SK-N-MC (cell line): Measurements from ENCODE around the gene STARD10.
A peak's percentile ranks its signal among the peaks of the same experiment; 100 is the strongest.

Experiments
- DNase-seq: peaks from one replicate; pipeline ENCODE4 v3.0.0-alpha.2; 2011; ENCODE audit warnings: low read depth, low spot score
- H3K27ac ChIP-seq: fragments of 200-600 bp; sonication (generic); 2 replicates; pipeline ENCODE4 v1.5.1; 2016; ENCODE audit warnings: mixed run types
- H3K36me3 ChIP-seq: fragments of 200-600 bp; sonication (generic); 2 replicates; pipeline ENCODE4 v1.6.1; 2017; ENCODE audit warnings: antibody characterized with exemption, low read length, mixed read lengths; ENCODE audit not compliant: insufficient read depth
- H3K4me3 ChIP-seq: fragments of 200-600 bp; sonication (generic); 2 replicates; pipeline ENCODE4 v1.5.1; 2016
- H3K9ac ChIP-seq: fragments of 200-600 bp; sonication (generic); 2 replicates; pipeline ENCODE4 v1.8.0; 2017; ENCODE audit warnings: mixed run types, mixed read lengths; ENCODE audit not compliant: insufficient read length
- H3K9me3 ChIP-seq: fragments of 200-600 bp; sonication (generic); 2 replicates; pipeline ENCODE4 v1.6.1; 2017; ENCODE audit warnings: low read depth, mild to moderate bottlenecking, antibody characterized with exemption, low read length, moderate library complexity, mixed read lengths
- EZH2 ChIP-seq: fragments of 200-600 bp; sonication (generic); IDR thresholded peaks from one replicate; pipeline ENCODE4 v1.6.1; 2017; ENCODE audit warnings: antibody characterized with exemption
- FOXP2 ChIP-seq: optimal IDR thresholded peaks from 2 replicates; pipeline ENCODE3; 2011; ENCODE audit warnings: mild to moderate bottlenecking, moderate library complexity; ENCODE audit not compliant: insufficient read depth; ENCODE audit errors: extremely low read length, control extremely low read depth
- POLR2AphosphoS5 ChIP-seq: IDR thresholded peaks from 2 replicates; pipeline ENCODE4 v1.6.1; 2012; ENCODE audit warnings: mild to moderate bottlenecking, low read depth, low read length, borderline replicate concordance

The STARD10 gene

GRCh38 chr11:72738199-72739141, 55.4 kb downstream of the STARD10 start:
- H3K36me3 ChIP-seq, result no peaks in the 10 kb centered on the region
- TF ChIP-seq EZH2, result no peak
- H3K9me3 ChIP-seq, result no peaks in the 10 kb centered on the region
- H3K27ac ChIP-seq, result no peak overlapping the region
- H3K4me3 ChIP-seq, result no peak overlapping the region
- no peak overlapping the region for H3K9ac ChIP-seq
- no peak for DNase-seq

- H3K9me3 ChIP-seq, result no peaks in the 10 kb centered on the region
- DNase-seq, result no peak
- H3K36me3 ChIP-seq, result no peaks in the 10 kb centered on the region
- TF ChIP-seq POLR2AphosphoS5 (no peak), EZH2 (no peak), FOXP2 (no peak)
- H3K9ac ChIP-seq, result no peak overlapping the region
- no peak overlapping the region for H3K4me3 ChIP-seq
- no peak overlapping the region for H3K27ac ChIP-seq
Measured at GRCh38 chr11:72737336-72737735, 56.5 kb downstream of the STARD10 start.

- no peak overlapping the region for H3K4me3 ChIP-seq
Measured at GRCh38 chr11:72736452-72737069, 57.3 kb downstream of the STARD10 start.

DNA sequence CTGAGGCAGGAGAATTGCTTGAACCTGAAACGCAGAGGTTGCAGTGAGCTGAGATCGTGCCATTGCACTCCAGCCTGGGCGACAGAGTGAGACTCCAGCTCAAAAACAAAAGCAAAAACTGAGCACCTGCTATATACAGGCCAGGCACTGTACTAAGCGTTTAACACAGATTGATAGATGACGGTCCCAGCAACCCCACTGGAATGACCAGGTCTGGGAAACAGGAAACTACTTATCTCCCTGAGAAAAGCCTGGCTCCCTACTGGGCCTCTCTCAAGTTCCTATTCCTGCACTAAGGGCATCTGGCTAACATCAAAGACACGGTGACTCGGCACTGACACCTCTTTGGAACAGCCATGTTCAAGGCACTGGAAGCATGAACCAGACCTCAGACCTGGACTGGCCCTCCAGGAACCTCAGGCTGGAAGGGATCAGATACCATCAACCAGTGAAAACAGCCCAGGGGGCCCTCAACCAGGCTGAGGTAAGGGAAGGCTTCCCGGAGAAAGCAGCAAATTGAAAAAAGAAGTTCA, 58.3 kb downstream of the STARD10 start:
- Histone ChIP-seq H3K9me3 (no peaks in the 10 kb centered on the region), H3K9ac (peak overlapping the region; percentile 20), H3K4me3 (no peak overlapping the region), H3K27ac (peak overlapping the region; percentile 30; the same call in 1 of the 2 replicates), H3K36me3 (peaks cover 3% of the 10 kb centered on the region; the same call in 1 of the 2 replicates)
- no peak for DNase-seq
- TF ChIP-seq FOXP2 (no peak), POLR2AphosphoS5 (no peak), EZH2 (no peak)

More at GRCh38 chr11:72736452-72737069, 57.3 kb downstream of the STARD10 start:
- Histone ChIP-seq H3K9me3 (no peaks in the 10 kb centered on the region), H3K27ac (peak overlapping the region; percentile 30; the same call in 1 of the 2 replicates), H3K9ac (no peak overlapping the region), H3K36me3 (no peaks in the 10 kb centered on the region)
- DNase-seq, result no peak
- TF ChIP-seq FOXP2 (no peak), POLR2AphosphoS5 (no peak), EZH2 (no peak)

DNA sequence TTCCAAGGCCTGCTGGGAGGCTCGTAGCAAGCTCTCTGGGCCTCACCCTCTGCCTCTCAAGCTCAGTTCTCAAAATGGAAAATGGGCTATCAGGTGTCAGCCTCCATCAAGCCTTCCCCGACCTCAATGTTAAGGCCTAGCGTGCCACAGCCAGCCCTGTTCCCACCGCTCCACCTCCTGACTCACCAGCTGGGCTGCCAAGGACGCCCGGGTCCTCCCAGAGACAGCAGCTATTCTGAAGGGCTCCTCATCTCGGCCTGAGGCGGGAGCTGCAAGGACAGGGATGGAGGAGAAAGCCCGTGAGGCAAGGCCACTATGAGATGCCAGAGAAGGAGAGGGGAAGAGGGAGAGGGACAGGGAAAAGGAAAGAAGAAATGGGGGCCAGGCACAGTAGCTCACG, 61.5 kb downstream of the STARD10 start:
- Histone ChIP-seq H3K36me3 (peaks cover 3% of the 10 kb centered on the region; the same call in 1 of the 2 replicates), H3K9me3 (no peaks in the 10 kb centered on the region), H3K4me3 (no peak overlapping the region), H3K27ac (no peak overlapping the region), H3K9ac (no peak overlapping the region)
- TF ChIP-seq POLR2AphosphoS5, result no peak
- no peak for TF ChIP-seq FOXP2
- TF ChIP-seq EZH2, result no peak
- no peak for DNase-seq

DNA sequence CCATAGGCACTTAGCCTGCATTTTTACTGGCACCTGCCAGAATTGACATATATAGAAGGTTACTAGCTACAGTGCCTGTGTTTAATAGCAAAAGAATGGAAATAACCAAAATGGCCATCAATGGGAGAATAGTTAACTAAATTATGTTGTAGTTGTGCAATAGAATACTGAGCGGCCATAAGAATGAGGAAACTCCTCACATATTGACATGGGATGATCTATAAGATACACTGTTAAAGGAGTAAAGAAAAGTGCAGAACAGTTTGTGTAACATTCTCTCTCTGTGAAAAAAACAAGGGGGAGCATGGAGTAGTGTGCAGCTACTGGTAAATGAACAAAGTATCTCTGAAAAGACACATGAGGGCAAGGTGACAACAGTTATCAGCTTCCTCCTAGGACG, 63.1 kb downstream of the STARD10 start:
- H3K4me3 ChIP-seq, result no peak overlapping the region
- DNase-seq, result no peak
- TF ChIP-seq FOXP2 (no peak), POLR2AphosphoS5 (no peak), EZH2 (no peak)
- H3K27ac ChIP-seq, result no peak overlapping the region
- H3K9me3 ChIP-seq, result no peaks in the 10 kb centered on the region
- H3K36me3 ChIP-seq, result peaks cover 3% of the 10 kb centered on the region; the same call in 1 of the 2 replicates
- H3K9ac ChIP-seq, result no peak overlapping the region

- TF ChIP-seq POLR2AphosphoS5 (no peak), FOXP2 (no peak), EZH2 (no peak)
- peaks cover 3% of the 10 kb centered on the region; the same call in 1 of the 2 replicates for H3K36me3 ChIP-seq
- H3K4me3 ChIP-seq, result no peak overlapping the region
- H3K27ac ChIP-seq, result no peak overlapping the region
- no peak for DNase-seq
- no peak overlapping the region for H3K9ac ChIP-seq
- H3K9me3 ChIP-seq, result no peaks in the 10 kb centered on the region
Measured at GRCh38 chr11:72730243-72730642, 63.6 kb downstream of the STARD10 start.

DNA sequence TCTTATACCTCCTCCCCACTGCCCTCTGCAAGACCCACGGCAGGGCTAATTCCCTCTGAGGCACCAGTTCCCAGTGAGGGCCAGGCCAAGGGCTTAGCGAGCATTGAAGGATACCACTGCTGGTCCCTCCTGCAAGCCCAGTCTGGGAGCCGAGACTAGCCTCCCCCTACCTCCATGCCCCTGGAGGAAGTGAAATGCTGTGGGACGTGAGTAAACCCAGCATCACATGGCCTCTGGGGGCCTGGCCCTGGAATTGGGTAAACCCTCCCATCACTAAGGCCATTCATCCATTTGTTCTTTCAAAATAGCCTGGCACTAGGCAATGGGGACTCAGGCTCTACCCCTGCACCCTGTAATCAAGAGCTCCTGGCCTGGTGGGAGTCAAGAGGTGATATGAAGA, 66.3 kb downstream of the STARD10 start:
- Histone ChIP-seq H3K27ac (no peak overlapping the region), H3K36me3 (peaks cover 3% of the 10 kb centered on the region; the same call in 1 of the 2 replicates)
- TF ChIP-seq EZH2 (no peak), POLR2AphosphoS5 (no peak), FOXP2 (no peak)

More for the DNA sequence above, 66.3 kb downstream of the STARD10 start:
- no peak for DNase-seq
- H3K9ac ChIP-seq, result no peak overlapping the region
- no peaks in the 10 kb centered on the region for H3K9me3 ChIP-seq
- H3K4me3 ChIP-seq, result no peak overlapping the region
